SK-N-SH (cell line): ENCODE data around the gene PPP1R12B.

Experiments used
- CHD2 ChIP-seq: fragments of 150-350 bp; IDR thresholded peaks from 2 replicates; pipeline ENCODE4 v1.6.1; 2018; ENCODE audit warnings: low read length; ENCODE audit not compliant: partially characterized antibody
- CTCF ChIP-seq: fragments of 200-600 bp; sonication (generic); IDR thresholded peaks from 2 replicates; pipeline ENCODE4 v1.6.1; 2017; ENCODE audit warnings: antibody characterized with exemption, mild to moderate bottlenecking, moderate library complexity
- MXI1 ChIP-seq: IDR thresholded peaks from 2 replicates; pipeline ENCODE4 v1.6.1; 2012; ENCODE audit warnings: mild to moderate bottlenecking, low read depth, low read length, improper control_type of control experiment
- POLR2AphosphoS5 ChIP-seq: IDR thresholded peaks from 2 replicates; pipeline ENCODE4 v1.6.1; 2012; ENCODE audit warnings: low read depth, low read length
- RAD21 ChIP-seq: IDR thresholded peaks from 2 replicates; pipeline ENCODE4 v1.6.1; 2012; ENCODE audit warnings: mild to moderate bottlenecking, low read length
- TAF1 ChIP-seq: IDR thresholded peaks from 2 replicates; pipeline ENCODE4 v1.6.1; 2012; ENCODE audit warnings: low read depth, mild to moderate bottlenecking, low read length, moderate library complexity, borderline replicate concordance
- USF1 ChIP-seq: IDR thresholded peaks from 2 replicates; pipeline ENCODE4 v1.4.0; 2012; ENCODE audit warnings: low read depth, borderline replicate concordance
- USF2 ChIP-seq: fragments of 150-350 bp; IDR thresholded peaks from 2 replicates; pipeline ENCODE4 v1.6.1; 2017; ENCODE audit warnings: antibody characterized with exemption, low read length, low read depth, borderline replicate concordance

- TF ChIP-seq POLR2AphosphoS5 (no peak), CTCF (no peak), CHD2 (no peak), RAD21 (no peak), TAF1 (no peak), USF1 (no peak), MXI1 (no peak), USF2 (no peak)
Measured at GRCh38 chr1:202567738-202568137, 219.2 kb downstream of the PPP1R12B start.
